ENCODE results near the gene MTREX.
"Not testable (repeated sequence)": the region's sequence is repeated elsewhere in the genome, so short reads cannot be mapped to it uniquely, and the experiment has no call there.

Gene MTREX

GRCh38 chr5:55307383-55308253 is at the start of gene MTREX, which contains the start of gene DHX29:
Gene MTREX, plus strand, starts transcription at chr5:55307989. Its CDS starts 25 bp downstream, at chr5:55308014.
Gene DHX29, minus strand, starts transcription at chr5:55307694. Its CDS starts 121 bp downstream, at chr5:55307573.
- DNase-seq (ENCODE audit: low spot score) = peak; percentile 91

GRCh38 chr5:55258339-55258738 is 49.5 kb upstream of the MTREX start:
- DNase-seq (ENCODE audit: low spot score) = no peak

- peak; percentile 11 for DNase-seq (ENCODE audit: low spot score)
Observed at GRCh38 chr5:55276771-55277170, 31.0 kb upstream of the MTREX start.

GRCh38 chr5:55278778-55279177 is 29.0 kb upstream of the MTREX start:
- DNase-seq (ENCODE audit: low spot score) = peak; percentile 29

- no peak for DNase-seq (ENCODE audit: low spot score)
Observed at GRCh38 chr5:55286411-55286933, 21.3 kb upstream of the MTREX start.

GRCh38 chr5:55289808-55290207 is 18.0 kb upstream of the MTREX start:
- DNase-seq (ENCODE audit: low spot score) = no peak

GRCh38 chr5:55290991-55291390 is 16.8 kb upstream of the MTREX start:
- no peak for DNase-seq (ENCODE audit: low spot score)

- DNase-seq (ENCODE audit: low spot score) = no peak
Observed at GRCh38 chr5:55294935-55295334, 12.9 kb upstream of the MTREX start.

- DNase-seq (ENCODE audit: low spot score) = no peak
Observed at GRCh38 chr5:55300890-55301289, 6.9 kb upstream of the MTREX start.

- peak; percentile 83 for DNase-seq (ENCODE audit: low spot score)
Observed at GRCh38 chr5:55303238-55303690, 4.5 kb upstream of the MTREX start.

GRCh38 chr5:55304584-55304983 is 3.2 kb upstream of the MTREX start:
- DNase-seq (ENCODE audit: low spot score) = no peak

- DNase-seq (ENCODE audit: low spot score) = no peak
Observed at GRCh38 chr5:55305345-55305744, 2.4 kb upstream of the MTREX start.

- DNase-seq (ENCODE audit: low spot score) = peak; percentile 12
Observed at GRCh38 chr5:55306641-55307382, 977 bp upstream of the MTREX start.

GRCh38 chr5:55308254-55308836 is 556 bp downstream of the MTREX start:
- DNase-seq (ENCODE audit: low spot score) = peak; percentile 12

GRCh38 chr5:55313870-55314617 is 6.3 kb downstream of the MTREX start:
- DNase-seq (ENCODE audit: low spot score) = no peak

- DNase-seq (ENCODE audit: low spot score) = no peak
Observed at GRCh38 chr5:55316289-55316688, 8.5 kb downstream of the MTREX start.

GRCh38 chr5:55316837-55317236 is 9.0 kb downstream of the MTREX start:
- no peak for DNase-seq (ENCODE audit: low spot score)

GRCh38 chr5:55318237-55318636 is 10.4 kb downstream of the MTREX start:
- not testable (repeated sequence) for DNase-seq (ENCODE audit: low spot score)

GRCh38 chr5:55319491-55319890 is 11.7 kb downstream of the MTREX start:
- DNase-seq (ENCODE audit: low spot score) = no peak

- DNase-seq (ENCODE audit: low spot score) = no peak
Observed at GRCh38 chr5:55320571-55320970, 12.8 kb downstream of the MTREX start.

- no peak for DNase-seq (ENCODE audit: low spot score)
Observed at GRCh38 chr5:55324006-55324405, 16.2 kb downstream of the MTREX start.
